Kidney tubule cell (primary cell): ENCODE data around the gene MAP2.

ENCODE experiments used
- DNase-seq: peaks from one replicate; pipeline ENCODE4 v3.0.0-alpha.2; 2018; ENCODE audit warnings: low spot score

Gene MAP2

DNA sequence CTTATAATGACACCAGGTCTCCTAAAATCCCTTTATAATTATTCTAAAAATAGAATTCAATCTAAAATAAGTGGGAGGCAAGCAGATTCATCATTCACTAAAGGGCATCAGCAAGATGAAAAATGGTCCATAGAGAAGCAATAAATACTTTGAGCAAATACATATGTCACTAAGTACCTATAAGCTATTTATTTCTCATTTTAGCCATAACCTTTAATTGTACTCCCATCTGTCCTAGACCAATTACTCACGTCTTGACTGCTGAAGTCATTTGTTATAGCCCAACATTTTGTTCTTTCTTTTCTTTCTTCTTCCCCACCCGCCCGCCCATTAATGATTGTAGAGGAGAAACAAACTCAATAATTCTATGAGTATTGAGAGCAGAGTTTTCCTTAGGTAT is 105.7 kb downstream of the MAP2 start:
- DNase-seq: no peak

DNA sequence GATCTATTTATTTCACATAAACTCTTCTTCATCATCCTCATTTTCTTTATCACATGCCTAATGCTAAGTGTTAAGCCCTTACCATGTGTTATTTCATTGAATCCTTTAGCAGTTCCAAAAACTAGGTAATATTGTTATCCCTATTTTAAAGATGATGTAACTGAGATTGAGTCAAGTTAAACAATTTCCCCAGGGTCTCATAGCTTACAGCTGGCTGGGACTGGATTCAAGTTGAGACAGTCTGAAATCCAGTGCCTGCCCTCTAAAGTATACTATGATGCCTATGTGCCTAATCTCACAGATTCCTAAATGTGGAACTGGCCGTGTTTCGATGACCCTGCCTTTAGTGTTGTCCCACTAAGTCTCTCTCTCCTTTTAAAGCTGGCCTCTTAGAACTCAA is 108.5 kb downstream of the MAP2 start:
- no peak for DNase-seq

- no peak for DNase-seq
Observed at GRCh38 chr2:209533391-209533790, 109.5 kb downstream of the MAP2 start.

DNA sequence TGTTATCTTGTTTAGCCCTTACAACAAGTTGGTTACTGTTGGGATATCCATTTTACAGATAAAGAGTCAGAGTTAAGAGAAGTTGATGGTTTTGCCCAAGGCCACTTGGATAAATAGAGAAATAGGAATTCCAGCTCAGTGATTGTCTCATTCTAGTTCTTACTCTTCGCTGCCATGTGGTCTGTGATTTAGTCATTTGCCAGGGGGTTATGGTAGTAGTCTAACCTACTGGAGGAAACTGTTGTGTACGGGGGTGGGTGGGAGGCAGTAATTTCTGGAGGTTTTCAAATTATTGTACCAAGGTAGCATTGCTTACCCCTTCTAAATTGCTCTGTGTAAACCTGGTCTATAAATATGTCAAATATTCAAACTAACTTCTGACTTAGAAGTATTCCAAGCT is 110.4 kb downstream of the MAP2 start:
- no peak for DNase-seq

DNA sequence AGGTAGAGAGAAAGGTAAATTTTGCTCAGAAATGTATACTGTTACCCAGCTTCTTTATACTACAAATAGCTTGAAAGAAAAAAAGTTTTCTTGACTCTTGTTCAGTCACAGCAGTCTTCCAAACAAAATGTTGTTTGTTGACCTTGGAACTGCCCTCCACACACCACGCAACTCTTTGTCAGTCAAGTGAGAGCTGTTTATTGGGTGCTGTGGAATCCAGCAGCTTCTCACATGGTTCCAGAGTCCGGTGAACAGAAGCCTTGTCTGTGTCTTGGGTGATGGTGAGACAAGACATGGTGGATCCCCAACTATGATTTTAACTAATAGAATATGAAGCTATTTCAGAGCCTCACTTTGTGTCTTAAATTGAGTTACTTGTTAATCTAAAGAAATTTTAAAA is 112.5 kb downstream of the MAP2 start:
- no peak for DNase-seq

DNA sequence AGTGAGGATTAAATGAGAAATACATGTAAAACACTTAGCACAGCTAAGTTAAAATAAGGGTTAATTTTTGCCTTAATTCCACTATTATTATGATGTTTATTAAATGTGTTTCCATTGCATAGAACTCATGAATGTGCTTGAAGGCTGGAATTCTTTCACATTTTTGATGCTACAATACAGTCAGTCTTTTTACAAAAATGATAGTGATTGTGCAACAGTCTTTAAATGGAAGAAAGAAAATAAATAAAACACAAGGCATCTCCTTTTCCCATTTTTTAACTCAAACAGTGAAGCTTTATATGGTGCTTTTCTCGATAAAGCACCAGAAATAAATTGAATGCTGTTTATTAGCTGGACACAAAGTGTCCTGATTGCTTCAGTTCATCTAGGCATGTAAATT is 123.9 kb downstream of the MAP2 start:
- DNase-seq: no peak

DNA sequence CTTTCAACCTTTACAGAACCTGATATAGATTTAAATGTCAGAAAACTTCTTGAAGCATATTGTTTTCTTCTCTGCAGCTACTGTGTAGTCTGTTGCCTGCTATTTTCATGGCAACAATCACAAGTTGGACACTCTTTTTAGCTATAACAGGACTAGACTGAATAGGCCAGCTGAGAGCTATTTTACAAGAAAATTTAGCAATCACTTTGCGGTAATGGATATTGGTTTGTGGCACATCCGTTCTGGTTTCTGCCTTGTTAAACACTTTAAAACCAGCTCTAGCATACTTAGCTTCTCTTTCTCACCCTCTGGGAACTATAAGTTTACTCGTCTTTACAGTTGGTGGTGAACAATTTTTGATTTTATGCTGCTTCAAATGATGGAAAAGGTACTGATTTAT is 125.7 kb downstream of the MAP2 start:
- no peak for DNase-seq

DNA sequence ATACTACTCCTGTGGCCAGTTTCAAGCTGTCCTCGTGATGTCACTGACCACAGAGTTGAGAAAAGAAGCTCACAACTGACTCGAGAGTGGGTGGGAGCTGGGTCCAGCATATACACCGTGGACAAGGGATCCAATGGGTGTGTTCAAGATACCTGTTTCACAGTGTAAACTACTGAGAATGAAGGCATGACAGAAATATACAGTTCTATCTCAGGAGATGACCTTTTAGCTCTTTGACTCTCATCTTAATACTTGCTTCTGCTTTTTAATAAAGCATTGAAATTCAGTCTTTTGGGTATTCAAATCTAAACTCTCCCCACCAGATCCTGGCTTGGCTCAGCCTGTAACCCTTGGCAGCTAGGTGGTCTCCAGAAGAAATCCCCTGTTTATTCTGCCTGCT is 130.1 kb downstream of the MAP2 start:
- DNase-seq: no peak

- peak; percentile 47 for DNase-seq
Observed at GRCh38 chr2:209556354-209556961, 132.6 kb downstream of the MAP2 start.

DNA sequence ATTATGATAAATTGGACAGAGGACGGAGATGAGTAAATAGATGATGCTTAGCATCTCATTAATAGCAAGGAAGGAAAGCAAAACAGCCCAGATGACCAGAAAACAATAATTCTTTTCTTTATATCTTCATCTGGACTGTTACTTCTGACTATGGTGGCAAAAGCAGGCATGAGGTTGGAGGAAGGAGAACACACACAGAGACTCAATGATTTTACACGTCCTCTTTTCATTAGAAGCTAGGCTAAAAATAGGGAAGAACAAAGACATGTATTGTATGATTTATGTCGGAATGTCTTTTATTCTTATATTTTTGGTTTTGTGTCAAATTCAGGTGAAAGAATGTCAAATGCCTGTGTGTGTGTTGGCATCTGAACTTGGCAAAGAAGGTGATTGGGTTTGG is 137.1 kb downstream of the MAP2 start:
- DNase-seq: no peak

- DNase-seq: no peak
Observed at GRCh38 chr2:209563453-209563852, 139.6 kb downstream of the MAP2 start.

GRCh38 chr2:209564816-209565215 is 141.0 kb downstream of the MAP2 start:
- DNase-seq: peak; percentile 8

DNA sequence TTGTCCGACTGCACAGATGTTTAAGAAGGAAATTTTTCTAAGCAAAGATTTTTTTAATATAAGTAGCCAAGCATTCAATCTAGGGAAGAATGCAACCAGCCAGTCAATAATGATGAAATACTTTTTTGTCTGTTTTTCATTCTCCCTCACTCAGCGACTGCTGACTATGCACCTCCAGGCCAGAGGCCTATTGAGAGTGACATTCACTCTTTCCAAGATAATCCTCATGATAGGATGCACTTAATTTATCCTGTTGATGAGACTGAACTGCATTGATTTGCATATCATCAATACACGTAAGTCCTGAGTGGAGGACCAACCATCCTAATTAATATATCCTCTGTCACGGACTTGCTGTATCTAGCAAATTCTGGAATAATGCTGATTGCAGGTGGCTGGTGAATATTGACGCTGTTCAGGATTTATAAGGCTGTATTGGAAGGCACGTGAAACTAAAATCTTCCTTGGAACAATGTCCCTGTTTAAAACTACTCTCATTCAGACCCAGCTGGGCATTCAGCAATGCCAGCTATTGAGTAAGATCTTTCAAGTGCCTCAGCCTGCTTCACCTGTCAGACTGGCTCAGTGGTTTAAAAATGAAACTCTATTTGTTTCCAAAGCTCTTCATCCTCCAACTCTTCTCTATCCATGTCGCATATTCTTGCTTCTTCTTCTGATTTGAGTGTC is 142.2 kb downstream of the MAP2 start:
- no peak for DNase-seq

DNA sequence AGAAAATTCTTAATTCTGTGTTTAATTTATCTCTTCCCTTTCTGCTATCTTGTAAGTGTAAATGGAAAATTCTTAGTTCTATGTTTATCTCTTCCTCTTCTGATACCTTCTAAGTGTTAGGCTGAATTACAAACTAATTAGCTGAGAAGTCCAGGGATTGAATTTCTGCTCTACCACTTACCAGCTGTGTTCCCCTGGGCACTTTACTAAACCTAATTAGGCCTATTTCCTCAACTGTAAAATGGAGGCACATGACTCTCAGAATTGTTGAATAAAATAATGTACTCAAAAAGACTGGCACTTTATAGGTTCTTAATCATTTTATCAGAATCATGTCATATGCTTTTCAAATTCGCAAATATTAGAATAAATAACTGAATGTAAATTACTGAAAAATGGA is 146.3 kb downstream of the MAP2 start:
- no peak for DNase-seq

- no peak for DNase-seq
Observed at GRCh38 chr2:209574515-209574914, 150.7 kb downstream of the MAP2 start.

DNA sequence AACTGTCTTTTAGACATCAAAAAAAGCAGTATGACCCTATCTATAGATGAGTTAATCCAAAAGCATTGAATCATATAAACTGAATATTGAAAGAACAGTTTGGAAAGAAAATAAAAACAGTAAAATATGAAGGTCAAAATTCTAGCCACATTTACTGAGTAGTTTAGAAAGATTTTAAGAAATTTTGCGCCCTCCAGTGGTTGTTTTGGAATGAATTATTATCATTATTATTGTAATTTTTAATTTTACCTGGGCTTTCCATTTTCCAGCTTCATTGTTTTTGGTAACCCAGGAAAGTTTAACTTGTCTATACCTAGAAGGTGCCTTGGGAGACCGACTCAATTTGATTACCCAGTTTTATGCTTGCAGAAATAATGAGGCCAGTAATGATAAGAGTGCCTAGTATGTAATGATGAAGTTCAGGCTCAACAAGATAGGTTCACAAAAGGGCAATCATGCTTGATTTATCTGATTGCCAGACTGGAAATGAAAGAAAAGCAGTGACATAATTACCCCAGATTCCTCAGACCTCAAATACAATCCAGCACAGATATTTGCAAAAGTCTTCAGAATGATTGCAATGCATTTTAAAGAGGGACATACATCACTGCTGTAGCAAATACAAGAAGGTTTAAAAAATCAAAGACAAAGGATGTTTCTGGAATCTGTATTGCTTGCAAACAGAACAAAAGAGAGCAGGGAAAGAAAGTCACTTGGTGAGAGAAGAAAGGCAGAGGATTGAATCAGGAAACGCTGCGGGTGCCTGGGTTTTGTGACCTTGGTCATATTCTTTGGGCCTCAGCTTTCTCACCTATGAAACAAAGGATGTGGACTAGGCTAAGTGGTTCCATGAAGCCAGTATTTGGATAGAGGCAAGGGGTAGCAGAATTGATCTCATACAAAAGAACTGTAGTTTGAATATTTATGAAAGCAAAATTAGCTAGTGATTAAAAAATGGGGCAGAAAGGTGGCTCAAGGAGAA is 153.8 kb downstream of the MAP2 start:
- DNase-seq: peak; percentile 28

DNA sequence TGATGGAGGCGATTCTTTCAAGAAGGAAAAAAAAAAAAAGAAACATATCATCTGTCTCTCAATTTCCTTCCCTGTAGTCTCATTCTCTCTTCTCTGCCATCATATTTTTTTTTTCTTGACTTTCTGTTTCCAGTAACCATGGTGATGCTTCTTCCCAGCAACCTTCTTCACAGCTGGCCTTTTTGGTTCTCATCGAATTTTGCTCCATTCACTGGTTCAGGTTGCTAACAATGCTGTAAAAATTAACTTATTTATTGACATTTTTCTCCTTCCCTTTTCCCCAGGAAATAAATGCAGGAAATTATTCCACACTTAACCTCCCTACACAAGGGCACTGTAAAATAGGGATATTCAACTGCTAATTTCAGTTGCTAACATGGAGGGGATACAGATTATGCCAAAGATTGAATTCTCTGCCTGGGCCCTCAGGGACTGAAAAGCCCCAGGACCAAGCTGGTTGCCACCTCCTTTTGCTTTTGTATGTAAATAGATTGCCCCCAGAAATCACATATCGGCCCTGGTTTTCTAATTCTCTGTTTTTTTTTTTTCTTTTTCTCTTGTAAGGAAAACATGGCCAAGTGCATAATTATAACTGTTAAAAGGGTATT is 154.7 kb downstream of the MAP2 start:
- no peak for DNase-seq

GRCh38 chr2:209579230-209579749 is 155.4 kb downstream of the MAP2 start:
- DNase-seq: peak; percentile 9

DNA sequence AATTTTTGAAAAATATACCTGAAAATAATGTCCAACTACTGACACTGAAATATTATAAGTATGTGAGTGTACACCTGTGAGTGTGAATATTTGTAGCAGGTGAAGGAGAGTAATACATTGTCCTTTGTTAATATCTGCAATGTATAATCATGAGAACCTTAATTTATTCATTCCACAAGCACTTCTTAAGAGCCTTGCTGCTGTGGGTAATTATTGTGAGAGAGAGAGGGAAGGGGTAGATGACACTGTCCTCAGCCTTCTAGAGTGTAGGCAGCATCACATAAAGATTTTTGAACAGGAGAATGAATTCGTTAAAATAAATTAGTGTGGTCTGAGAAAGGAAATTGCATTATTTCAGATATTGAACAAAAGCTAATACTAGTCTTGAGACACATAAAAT is 157.2 kb downstream of the MAP2 start:
- DNase-seq: no peak

- DNase-seq: no peak
Observed at GRCh38 chr2:209582281-209582680, 158.4 kb downstream of the MAP2 start.

DNA sequence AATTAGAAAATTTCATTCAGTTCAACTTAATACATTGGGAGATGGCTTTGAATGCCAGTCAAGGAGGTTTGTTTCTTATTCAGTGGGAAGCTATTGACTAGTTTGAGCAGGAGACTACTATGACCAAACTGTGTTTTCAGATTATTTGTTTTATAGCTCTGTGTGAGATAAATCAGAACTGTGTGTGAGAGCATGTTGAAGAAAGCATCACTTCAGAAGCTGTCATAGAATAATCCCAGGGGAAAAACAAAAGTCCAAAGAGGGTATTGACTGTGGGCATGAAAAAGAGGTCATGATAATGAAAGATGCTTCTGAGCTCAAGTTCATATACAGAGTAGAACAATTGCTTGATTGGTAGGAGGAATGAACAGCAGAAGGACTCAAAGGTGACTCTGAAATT is 160.6 kb downstream of the MAP2 start:
- no peak for DNase-seq

DNA sequence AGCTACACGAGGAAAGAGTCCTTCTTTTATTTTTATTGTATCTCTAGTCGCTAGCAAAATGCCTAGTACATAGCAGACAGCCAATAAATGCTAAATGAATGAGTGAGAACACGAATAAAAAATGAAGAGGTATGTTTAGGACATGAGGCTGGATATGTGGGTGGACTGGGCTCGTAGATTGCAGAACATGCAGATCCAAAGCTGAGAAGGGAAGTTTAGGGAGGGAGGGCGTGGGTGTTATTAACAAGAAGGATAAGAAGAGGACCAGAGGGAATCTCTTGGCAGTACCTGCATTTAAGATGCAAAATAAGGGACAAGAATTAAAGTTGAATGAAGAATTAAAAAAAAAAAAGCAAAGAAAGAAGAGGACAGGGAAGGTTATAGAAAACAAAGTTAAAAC is 161.1 kb downstream of the MAP2 start:
- DNase-seq: no peak
